Measurements from ENCODE around the gene MALL. TPM values are rescaled to one million over a fixed set of nuclear protein-coding genes. Genes with fewer than 3 reads are reported as not detected.
A peak's percentile ranks its signal among the peaks of the same experiment; 100 is the strongest.
"Not testable (repeated sequence)": the region's sequence is repeated elsewhere in the genome, so short reads cannot be mapped to it uniquely, and the experiment has no call there.

The MALL gene
- total RNA-seq, 1 donor from 2014 or later: 2.9 TPM

DNA sequence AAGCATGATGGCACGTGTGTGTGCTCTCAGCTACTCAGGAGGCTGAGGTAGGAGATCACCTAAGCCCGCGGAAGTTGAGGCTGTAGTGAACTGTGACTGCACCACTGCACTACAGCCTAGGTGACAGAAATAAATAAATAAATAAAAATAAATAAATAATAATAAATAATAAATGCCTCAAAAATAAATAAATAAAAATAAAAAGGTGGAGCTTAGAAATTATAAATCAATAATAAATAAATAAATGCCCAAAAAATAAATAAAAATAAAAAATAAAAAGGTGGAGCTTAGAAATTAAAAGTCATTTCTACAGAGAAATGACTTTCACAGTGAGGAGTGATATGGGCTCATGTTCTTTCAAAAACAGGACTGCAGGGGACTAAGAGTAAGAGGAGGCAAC, 6.0 kb upstream of the MALL start:
- DNase-seq (ENCODE audit: low spot score in 2 of 2): no peak
- FAIRE-seq: peak; percentile 21

DNA sequence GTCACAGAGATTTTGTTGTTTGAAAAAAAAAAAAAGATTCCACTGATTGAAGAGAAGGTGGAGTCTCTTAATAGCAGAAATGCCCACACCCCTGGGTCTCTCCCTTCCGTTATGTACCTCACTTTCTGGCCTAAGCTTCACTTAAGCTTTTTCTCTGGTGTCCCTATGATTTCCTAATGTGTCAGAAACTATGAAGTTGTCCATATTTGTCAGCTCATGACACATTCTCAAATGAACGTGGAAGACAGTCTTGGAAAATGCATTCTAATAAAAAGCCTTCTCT, 5.4 kb upstream of the MALL start:
- DNase-seq (ENCODE audit: low spot score in 2 of 2) (no peak), FAIRE-seq (no peak)

DNA sequence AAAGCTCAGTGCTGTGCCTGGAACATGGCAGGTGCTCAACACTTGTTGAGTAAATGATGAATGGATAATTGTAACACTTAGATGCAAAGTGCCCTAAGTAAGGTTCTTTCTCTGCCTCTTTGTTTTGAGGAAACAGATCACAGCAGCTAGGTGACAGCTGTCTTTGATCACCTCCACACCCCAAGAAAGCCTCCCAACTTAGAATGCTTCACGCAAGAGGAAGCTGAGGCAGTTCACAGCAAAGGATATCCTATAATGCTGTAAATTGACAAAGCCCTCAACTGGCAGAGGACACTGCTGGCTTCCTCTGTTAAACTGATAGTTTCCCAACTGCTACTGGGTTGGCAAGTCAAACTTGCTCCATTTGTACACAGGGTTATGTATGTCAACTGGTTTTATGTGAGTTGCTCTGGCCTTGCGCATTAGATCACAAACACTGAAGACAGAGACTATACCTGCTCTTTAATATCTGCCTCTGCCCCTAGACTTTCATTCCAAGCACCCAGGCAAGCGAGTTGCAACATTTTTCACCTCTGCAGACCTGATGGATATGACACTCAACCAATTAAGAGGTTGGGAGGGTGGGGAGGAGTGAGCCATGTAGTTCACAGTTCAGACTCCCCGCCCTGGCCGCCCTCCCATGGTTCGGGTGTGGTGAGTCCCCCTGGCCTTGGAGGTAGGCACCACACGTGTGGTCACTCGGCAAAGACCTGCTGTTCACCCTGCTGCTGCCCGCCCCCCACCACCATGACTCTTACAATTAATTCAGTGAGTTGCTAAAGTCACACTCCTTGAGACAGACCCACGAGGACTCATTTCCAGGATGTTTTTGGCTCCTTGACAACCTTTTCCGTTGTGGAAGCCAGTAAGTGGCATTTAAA, 4.8 kb upstream of the MALL start:
- no peak for FAIRE-seq
- DNase-seq (ENCODE audit: low spot score in 2 of 2): no peak

DNA sequence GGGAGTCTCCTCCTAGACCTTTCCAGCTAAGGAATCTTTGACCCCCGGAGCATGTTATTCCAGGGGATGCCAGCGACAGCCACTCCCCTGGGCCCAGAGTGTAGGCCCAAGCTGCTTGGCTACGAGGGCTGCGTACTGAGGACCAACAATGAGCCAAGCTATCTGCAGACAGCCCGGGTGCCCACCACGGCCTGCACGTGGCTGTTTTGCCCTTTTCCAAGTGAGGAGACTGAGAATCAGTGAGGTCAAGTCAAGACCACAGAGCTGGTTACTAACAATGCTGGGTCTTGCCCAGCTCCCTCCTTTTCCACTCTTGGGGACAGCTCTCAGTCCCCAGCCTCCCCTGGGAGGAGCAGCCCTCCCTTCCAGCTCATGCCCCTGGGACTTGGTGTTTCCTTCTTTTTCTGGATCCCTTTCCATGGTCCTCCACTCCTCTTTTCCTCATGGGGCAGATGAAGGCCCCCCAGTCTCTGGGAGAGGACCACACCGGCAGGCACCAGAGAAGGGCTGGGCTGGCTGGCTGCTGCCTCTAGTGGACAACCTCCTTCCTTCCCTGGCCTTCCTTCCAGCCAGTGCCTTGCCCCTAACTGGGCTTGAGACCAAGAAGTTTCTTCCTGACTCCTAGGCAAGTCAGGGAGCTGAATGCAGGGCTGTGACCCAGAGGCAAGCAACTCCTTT, 550 bp upstream of the MALL start:
- DNase-seq (ENCODE audit: low spot score in 2 of 2) (no peak), FAIRE-seq (no peak)

DNA sequence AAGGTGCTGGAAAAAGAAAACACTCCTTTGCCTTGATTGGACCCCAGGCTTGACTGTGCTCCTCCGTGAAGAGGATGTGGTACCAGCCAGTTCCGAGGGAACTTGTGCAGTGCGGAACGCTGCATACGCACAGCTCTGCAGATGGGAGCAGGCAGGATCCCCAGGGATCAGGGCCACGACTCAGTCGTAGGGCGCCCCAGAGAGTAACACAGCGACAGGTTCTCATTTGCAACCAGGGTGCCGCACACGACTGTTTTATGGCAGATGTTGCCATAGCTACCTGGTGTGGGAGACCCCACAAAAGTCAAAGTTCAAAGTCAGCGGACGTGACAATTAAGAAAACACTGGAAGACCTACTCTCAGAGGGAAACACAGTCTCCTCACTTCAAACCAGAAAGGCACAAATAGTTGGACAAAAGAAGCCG, 779 bp downstream of the MALL start:
- FAIRE-seq (no peak), DNase-seq (ENCODE audit: low spot score in 2 of 2) (no peak)

- DNase-seq (ENCODE audit: low spot score in 2 of 2): no peak
- FAIRE-seq: no peak
Observed at GRCh38 chr2:110113961-110114591, 1.5 kb downstream of the MALL start.

DNA sequence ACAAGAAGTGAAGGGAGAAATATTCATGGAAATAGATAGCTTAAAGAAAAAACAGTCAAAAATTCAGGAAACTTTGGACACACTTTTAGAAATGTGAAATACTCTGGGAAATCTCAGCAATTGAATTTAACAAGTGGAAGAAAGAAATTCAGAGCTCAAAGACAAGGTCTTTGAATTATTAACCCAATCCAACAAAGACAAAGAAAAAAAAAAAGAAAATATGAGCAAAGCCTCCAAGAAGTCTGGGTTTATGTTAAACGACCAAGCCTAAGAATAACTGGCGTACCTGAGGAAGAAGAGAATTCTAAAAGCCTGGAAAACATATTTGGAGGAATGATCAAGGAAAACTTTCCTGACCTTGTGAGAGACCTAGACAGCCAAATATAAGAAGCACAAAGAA, 7.3 kb downstream of the MALL start:
- DNase-seq (ENCODE audit: low spot score in 2 of 2); FAIRE-seq: not testable (repeated sequence)

DNA sequence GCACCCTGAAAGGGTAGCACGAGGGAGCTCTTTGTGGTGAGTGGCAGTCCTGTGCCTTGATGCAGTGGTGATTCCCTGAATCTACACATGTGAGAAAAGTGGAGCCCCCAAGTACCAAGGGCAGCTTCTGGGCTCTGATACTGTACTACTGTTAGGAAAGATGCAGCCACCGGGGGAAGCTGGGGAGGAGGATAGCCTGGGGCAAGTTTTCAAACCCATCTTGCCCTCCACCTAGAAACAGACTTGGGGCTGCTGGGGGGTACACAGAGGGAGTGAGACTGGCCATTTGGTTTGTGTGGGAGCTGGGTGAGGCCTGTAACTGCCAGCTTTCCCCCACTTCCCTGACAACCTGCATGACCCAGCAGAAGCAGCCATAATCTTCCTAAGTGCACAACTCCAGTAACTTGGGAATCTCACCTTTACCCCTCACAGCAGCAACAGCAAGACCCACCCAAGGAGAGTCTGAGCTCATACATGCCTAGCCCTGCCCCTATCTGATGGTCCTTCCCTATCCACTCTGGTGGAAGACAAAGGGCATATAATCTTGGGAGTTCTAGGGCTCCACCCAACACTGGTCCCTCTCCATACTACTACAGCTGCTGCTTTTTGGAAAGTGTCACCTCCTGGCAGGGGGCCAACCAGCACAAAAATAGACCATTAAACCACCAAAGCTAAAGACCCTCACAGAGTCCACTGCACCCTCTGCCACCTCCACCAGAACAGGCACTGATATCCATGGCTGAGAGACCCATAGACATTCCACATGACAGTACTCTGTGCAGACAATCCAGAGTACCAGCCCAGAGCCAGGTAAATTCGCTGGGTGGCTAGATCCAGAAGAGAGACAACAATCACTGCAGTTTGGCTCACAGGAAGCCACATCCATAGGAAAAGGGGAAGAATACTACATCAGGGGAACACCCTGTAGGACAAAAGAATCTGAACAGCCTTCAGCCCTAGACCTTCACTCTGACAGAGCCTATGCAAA, 8.2 kb downstream of the MALL start:
- FAIRE-seq (no peak), DNase-seq (ENCODE audit: low spot score in 2 of 2) (no peak)

DNA sequence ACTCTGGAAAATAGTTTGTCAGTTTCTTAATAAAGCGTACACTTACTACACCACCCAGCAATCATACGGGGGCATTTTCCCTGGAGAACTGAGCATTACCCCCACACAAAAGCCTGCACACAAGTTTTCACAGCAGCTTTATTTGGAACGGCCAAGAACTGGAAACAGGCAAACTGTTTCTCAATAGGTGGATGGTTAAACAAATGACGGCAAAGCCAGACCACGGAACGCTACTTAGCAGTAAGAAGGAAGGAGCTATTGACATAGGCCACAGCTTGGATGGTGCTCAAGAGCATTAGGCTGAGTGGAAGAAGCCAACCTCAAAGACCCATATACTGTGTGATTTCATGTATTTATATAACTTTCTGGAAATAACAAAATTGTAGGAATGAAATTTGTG, 9.0 kb downstream of the MALL start:
- FAIRE-seq (no peak), DNase-seq (ENCODE audit: low spot score in 2 of 2) (no peak)

- DNase-seq (ENCODE audit: low spot score in 2 of 2) (no peak), FAIRE-seq (no peak)
Observed at GRCh38 chr2:110105608-110106467, 9.8 kb downstream of the MALL start.

DNA sequence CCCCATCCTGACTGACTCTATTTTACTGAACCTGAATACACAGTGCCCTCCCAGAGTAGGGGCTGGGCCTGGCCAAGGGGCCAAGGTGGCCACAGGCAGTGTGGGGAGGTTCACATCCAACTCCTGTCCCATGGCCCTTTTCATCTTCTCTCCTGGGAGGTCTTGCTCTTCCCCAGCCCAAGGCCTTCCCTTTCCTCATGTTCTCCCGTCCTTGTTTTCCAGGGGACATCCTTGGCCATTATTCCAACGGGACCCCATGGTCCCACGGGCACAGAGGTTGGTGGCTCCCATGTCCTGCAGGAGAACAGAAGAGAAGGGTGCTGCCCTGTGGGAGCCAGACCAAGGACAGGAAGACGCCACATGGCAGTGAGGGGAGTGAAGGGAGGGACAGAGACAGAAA, 10.4 kb downstream of the MALL start:
- DNase-seq (ENCODE audit: low spot score in 2 of 2) (no peak), FAIRE-seq (no peak)

DNA sequence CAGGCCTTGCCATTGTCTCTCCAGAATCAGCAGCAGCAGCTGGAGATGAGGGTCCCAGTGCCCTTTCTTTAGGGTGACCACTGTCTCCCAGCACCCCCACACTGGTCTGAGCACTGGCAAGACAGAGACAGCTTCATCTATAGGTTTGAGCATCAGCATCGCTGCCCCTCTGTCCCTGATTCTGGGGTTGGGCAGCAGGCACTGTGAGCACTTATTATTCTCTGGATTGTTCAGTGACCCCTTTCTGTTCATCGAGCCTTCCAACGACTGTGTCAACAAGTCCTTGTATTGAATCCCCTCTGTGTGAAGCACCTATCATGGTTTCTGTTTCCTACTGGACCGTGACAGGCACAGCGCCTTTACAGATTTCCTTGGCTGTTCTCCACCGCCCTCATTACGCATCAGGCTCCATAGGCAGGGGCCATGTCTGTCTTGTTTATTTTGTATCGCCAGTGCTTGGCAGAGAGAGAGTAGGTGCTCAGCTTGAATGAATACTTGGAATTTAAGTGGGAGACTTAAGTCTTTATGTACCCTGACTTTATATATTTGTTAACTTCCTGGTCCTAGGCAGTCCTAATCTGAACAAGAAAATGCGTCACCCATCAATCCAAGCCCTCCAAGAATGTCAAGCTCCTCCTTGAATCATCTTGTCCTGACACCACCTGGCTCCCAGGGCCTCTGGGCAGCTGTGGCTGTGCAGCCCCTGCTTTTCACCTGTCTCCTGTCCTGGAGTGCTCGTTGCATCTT, 11.4 kb downstream of the MALL start:
- no peak for FAIRE-seq

DNA sequence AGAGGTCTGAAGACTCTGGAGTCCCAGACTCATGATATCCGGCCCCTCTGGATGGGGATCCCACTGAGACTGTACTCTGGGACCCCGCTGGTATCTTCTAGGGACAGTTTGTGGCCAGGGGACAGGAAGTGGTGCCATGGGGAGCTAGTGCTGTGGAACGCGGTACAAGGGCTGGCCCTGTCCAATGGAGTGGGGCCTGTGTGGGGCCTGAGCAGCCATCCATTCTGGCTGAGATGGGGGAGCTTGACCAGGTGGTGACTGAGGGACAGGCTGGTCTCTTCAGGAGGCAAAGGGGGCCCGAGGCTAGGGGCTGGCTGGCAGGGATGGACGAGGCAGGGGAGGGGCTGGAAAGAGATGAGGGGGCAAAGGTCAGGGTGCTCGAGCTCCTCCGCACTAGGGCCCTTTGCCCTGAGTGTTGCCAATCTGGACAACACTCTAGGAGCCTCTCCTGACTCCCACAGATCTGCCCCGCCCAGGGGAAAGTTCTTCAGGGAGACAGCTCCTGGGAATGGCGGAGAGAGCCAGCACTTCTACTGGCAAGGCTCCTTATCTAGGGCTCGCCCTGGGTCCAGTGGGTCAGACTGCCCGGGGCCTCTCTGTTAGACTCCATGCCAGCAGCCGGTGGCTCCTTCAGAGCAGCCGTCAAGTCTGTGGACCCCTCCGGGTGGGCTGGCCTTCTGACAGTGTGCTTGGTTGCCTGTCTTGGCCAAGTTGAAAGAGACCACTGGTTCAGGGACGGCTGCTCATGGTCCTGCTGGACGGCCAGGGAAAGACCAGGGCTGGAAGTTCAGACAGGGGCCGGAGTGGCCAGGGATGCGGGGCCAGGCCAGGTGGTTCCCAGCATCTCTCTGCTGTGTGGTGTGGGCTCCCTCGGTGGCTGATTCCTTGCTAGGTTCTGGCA, 12.3 kb downstream of the MALL start:
- DNase-seq (ENCODE audit: low spot score in 2 of 2) (no peak), FAIRE-seq (no peak)

More for the DNA sequence above, 11.4 kb downstream of the MALL start:
- no peak for DNase-seq (ENCODE audit: low spot score in 2 of 2)

- no peak for FAIRE-seq
- no peak for DNase-seq (ENCODE audit: low spot score in 2 of 2)
Observed at GRCh38 chr2:110101901-110102803, 13.5 kb downstream of the MALL start.

DNA sequence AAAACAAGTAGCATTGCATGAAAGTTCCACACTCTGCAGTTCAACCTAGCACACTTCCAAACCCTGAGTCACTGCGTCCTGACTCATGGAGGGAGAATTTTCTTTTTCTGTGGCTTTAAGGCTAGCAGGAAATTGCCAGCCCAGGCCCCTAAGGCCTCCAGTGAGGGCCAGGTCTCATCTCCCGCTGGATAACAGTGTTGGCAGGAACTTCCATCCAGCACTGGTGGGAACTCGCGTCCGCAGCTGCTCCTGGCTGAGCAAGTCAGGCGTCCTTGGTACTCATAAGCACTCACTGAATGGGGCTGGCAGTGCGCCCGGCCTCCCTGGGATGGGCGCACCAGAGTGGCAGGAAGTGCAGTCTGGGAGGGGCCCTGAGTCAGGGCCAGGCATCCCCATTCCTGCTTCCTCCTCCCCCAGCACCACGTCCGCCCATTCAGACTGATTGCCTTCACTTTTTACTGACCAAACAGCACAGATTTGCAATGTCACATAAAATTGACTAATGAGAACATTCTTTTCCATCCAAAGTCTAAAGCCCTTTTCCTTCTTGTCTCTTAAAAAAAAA, 14.3 kb downstream of the MALL start:
- DNase-seq (ENCODE audit: low spot score in 2 of 2) (peak in 1 of 2 donors; percentile 58), FAIRE-seq (no peak)

DNA sequence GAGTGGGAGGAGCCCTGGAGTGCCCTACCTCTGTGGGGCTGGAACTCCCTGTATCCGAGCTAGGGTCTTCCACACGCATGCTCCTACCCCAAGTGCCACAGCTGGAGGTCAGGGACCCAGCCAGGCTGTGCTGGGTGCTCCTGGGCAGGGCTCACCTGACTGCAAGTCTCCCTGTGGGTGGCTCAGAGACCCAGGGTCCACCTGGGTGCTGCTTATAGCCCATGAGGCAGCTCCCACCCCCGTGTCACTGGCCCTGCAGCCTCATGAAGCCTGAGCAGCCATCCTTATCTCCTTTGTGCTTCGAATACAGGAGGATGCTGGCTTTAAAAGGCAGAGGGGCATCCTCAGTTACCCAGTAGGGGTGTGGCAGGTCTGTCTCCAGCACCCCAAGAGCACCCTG, 14.7 kb downstream of the MALL start:
- DNase-seq (ENCODE audit: low spot score in 2 of 2); FAIRE-seq: not testable (repeated sequence)
